ENCODE results near the gene FLNC.

The FLNC gene

GRCh38 chr7:128879939-128880746, 49.9 kb downstream of the FLNC start:
- DNase-seq: no peak

- DNase-seq: no peak
These were observed 50.7 kb downstream of the FLNC start for GRCh38 chr7:128880791-128881457.

DNA sequence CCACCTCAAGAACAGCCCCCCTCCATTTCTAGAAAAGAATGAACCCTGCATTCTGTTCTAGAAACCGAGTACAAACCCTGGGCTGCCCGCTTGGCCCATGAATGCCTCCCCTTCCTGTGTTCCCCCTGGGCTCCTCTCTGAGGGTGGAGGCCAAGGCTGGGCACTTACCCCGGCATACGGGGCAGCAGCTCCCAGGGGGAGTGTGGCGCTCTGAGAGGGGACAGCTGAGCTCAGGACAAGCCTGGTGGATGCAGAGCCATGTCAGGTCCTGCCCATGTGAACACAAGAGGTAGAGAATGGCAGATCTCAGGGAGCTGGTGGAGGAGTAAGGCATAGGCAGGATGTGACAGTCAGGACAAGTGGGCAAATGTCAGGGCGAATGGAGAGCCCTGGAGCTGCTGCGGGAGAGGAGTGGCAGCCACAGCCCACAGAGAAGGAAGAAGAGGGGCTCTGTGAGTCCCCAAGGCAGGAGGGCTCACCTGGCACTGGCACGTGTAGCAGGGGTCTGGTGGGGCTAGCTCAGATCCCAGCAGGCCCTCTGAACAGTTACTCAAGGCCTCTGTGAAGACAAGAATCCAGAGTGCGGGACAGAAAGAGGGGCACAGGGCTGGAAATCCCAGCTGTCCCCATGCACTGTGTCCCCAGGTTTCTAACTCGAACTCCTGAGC, 51.4 kb downstream of the FLNC start:
- no peak for DNase-seq

DNA sequence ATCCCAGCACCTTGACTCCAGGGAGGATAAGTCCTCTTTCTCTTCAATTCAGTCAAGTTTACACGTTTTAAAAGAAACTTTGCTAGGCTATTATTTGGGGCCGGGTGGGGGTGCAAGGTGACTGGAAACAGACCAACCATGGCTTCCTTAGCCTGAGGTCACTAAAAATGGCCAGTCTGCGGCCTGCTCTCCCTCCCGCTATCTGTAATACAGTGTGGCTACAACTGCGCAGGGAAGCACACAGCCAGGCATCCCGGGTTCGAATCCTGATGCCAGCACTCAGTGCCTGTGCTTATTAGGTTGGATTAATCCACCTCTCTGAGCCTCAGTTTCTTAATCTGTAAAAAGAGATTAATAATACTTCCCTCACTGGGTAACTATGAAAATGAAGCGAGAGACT, 51.9 kb downstream of the FLNC start:
- no peak for DNase-seq

- DNase-seq: peak; percentile 79 to 84
These were observed 53.6 kb downstream of the FLNC start for GRCh38 chr7:128883622-128884448.

DNA sequence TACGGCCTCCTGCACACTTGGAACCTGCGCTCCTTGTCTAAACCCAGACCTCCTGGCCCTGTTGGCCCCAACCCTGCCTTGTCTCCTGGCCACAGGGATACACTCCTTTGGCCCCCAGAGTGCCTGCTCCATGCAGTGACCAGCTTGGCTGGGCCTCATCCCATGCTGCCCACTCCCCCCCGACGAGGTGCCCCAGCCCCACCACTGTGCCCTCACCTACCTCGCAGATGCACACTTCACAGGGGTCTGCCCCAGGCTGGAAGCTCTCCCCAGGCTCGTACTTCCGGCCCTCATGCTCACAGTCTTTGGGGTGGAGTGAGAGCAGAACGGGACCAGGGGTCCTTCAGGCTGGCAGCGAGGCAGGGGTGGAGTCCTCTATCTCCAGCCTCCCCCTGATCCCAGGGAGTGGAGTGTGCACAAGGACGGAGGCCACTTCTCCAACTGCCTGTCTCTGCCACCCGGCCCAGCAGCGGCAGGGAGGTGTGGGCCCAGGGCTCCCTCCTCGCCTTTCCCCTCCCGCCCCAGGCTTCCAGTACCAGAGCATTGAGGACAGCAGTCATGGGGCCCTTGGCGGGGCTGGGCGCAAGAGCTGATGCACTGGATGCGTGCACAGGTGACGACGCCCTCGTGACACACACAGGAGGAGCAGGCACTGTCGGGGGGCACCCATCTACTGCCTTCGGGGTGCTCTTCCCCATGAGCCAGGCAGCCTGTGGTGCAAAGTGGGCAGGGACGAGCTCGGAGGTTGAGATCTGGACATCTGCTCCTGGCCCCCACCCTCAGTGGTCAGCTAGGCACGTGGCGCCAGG, 54.6 kb downstream of the FLNC start:
- no peak for DNase-seq

DNA sequence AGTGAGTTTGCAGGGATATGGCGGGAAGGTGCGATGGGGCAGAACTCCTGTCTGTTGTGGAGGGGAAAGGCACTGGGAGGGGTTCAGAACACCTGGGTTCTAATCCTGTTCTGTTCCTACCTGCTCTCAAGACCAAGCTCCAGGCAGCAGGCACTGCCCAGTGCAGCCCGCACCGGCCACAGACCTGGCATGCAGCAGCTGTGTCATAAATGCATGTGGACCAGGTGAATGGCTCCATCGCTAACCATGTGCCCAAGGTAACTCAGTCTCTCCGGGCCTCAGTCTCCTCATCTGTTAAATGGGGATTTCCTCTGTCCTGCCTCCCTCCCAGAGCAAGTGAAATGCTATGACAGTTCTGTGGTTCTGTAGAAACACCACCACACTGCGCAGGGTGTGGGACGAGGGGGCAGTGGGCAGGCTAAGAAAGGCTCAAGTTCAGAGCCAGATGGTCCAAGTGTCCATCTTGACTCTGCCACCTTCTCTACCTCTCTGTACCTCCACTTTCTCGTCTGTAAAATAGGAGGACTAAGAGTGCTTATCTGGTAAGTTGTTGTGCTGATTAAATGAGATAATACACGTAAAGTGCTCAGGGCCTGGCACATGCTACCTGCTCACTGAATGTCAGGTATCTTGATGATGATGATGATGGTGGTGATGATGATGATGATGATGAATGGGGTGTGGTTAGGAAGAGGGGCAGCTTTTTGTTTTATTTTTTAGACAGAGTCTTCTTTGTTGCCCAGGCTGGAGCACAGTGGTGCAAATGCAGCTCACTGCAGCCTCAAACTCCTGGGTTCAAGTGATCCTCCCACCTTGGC, 55.4 kb downstream of the FLNC start:
- no peak for DNase-seq

GRCh38 chr7:128886391-128887168, 56.4 kb downstream of the FLNC start:
- no peak for DNase-seq

- DNase-seq: no peak
These were observed 57.2 kb downstream of the FLNC start for GRCh38 chr7:128887169-128888038.

GRCh38 chr7:128888039-128888755, 58.0 kb downstream of the FLNC start:
- DNase-seq: no peak

DNA sequence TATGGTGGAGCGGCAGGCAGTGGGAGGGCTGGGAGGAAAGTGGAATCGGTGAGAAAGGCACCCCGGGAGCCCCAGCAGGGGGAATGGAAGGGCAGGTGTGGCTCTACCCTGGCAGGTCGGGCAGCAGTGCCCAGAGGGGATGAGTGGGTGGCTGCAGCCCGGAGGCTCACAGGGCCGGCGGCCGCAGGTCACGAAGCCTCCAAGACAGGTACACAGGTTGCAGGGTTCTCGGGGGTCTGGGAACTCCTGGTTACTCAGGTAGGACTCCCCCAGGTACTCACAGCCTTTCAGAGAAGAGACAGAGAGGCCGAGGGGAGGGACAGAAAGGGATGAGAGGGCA, 58.5 kb downstream of the FLNC start:
- DNase-seq: no peak

DNA sequence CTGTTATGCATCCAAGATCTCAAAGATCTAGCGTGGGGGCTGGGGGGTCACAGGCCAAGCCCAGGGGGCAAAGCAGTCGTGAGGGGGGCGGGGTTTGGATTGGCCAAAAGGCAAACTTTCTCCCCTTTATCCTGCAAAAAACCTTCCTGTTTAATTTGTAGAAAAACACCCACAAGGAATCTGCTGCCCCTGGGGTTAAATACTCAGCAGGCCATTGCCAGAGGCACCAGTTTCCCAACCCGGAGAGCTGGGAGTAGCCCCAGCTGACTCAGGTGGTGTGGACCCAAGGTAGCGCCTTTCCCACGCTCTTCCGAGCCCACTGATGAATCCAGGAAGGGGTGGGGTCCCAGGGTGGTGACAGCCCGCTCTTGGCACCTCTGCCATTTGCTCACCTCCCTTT, 58.9 kb downstream of the FLNC start:
- DNase-seq: no peak

DNA sequence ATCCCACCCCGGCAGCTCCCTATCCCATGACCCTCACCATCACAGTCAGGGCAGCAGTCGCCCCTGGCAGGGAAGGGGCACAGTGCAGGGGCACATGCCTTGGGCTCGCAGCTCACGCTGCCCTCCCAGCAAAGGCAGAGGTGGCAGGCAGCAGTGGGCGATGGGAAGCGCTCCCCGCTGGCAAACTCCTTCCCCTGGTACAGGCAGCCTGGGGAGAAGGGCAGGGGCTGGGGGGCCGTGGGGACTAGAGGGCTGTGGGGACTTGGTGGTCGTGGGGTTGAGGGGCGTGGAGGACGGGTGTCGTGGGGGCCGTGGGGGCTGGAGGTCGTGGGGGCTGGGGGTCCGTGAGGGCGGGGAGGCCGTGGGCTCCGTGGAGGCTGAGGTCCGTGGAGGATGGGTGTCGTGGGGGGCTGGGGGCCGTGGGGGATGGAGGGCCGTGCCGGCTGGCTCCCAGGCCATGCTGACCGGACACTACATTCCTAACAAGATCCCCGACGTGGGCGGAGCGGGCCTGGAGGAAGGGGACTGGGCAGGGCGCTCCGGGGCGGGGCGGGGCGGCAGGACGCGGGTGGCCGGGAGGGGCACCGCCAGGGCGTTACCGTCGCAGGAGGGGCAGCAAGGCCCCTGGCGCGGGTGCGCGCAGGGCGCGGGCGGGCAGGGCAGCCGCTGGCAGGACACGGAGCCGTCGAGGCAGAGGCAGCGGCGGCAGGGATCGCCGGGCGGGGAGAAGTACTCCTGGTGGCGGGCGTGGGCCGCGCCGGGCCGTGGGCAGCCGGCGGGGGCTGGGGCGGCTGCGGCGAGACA, 60.3 kb downstream of the FLNC start:
- DNase-seq: no peak

GRCh38 chr7:128891110-128891941, 61.1 kb downstream of the FLNC start:
- DNase-seq: no peak

DNA sequence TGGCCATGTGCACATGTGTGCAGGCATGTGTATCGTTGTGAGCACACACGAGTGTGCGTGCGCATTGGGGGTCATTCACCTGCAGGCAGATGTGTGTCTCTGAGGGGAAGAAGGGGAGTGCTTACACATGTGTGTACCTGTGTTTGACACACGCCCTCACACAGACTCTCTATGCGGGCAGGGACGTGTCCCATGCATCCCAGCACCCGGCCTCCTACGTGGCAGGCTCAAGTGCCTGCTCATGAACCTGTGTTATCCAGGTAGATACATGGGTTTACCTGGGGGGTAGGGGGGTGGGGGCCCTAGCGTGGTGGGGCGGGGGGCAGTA, 61.7 kb downstream of the FLNC start:
- DNase-seq: no peak

DNA sequence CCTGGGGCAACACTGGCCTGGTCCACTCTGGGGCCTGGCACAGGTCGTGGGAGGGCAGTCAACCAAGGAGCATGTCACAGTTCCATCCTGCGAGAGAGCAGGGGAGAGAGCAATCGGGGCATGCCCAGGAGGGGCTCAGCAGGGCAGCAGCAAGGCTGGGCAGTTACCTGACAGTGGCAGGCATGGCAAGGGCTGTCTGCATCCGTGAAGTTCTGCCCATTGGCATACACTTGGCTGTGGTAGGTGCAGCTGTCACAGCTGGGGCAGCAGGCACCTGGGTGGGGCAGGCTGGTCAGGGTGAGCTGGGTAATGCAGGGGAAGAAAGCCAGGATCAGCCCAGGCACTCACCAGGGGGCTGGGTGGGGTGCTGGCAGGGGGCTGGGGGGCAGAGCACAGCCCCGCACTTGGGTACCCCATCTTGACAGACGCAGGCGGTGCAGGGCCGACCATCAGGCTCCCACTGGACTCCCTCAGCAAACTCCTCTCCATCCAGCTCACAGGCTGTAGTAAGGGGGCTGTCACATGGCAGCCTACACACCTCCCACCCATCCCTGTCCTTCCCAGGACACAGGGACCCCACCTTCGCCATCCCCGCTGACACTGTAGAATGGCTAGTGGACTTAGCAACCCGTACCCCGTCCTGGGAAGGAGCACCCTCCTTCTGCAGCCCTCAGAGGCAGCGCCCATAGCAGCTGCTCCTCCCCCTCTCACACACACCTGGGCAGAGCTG, 62.5 kb downstream of the FLNC start:
- no peak for DNase-seq
